ENCODE data around the gene TEX11.

DNA sequence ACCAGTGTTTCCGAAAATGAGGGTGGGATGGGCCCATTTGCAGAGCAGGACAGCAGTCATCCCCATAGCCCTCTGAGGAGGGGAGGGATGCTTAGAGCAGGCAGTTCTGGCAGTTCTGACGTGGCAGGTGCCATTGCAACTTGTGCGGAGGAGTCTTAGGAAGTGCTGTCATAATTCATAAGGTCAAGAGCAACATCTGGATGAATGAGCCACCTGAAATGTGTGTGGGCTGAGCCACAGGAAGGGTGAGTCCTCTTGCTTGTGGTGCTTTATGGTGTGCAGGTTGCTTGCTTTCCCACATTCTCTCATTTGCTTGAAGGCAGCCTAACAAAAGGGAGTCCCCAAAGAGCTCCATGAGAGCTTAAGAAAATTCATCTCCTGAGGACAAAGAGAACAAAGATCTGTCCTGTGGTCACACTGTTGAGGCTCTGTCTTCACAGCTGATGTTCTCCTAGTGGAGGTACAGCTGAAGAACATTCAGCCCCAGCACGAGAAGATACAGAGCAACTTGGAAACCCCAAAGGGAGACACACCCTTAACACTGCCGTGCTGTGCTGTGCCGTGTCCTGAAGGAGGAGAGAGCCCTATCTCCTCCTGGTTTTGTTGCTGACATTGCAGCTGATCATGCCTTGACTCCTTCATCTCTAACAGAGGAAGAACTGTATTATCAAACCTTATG lies 403.6 kb downstream of the TEX11 start:
- TF ChIP-seq, protein P1, sequence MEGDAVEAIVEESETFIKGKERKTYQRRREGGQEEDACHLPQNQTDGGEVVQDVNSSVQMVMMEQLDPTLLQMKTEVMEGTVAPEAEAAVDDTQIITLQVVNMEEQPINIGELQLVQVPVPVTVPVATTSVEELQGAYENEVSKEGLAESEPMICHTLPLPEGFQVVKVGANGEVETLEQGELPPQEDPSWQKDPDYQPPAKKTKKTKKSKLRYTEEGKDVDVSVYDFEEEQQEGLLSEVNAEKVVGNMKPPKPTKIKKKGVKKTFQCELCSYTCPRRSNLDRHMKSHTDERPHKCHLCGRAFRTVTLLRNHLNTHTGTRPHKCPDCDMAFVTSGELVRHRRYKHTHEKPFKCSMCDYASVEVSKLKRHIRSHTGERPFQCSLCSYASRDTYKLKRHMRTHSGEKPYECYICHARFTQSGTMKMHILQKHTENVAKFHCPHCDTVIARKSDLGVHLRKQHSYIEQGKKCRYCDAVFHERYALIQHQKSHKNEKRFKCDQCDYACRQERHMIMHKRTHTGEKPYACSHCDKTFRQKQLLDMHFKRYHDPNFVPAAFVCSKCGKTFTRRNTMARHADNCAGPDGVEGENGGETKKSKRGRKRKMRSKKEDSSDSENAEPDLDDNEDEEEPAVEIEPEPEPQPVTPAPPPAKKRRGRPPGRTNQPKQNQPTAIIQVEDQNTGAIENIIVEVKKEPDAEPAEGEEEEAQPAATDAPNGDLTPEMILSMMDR (IDR thresholded peaks at IDR 0.05), result no peak
- no peak for TF ChIP-seq POLR2A (IDR thresholded peaks at IDR 0.05)

All from Peyer's patch (tissue), 4 donors.